Glutamatergic neuron (in vitro differentiated cells): ENCODE data around the gene RBP2. TPM values are rescaled to one million over a fixed set of nuclear protein-coding genes. Genes with fewer than 3 reads are reported as not detected.

Source experiments
- DNase-seq: peaks from one replicate; pipeline ENCODE4 v3.0.0; 2022
- H3K27ac Mint-ChIP-seq: one replicate; pipeline ENCODE4 v1.8.0; 2020; ENCODE audit warnings: mild to moderate bottlenecking, mixed read lengths, inconsistent platforms; ENCODE audit not compliant: unreplicated experiment
- H3K27me3 Mint-ChIP-seq: one replicate; pipeline ENCODE4 v1.8.0; 2020; ENCODE audit warnings: mild to moderate bottlenecking, moderate library complexity, mixed read lengths, inconsistent platforms; ENCODE audit not compliant: unreplicated experiment
- H3K36me3 Mint-ChIP-seq: one replicate; pipeline ENCODE4 v1.8.0; 2020; ENCODE audit warnings: mild to moderate bottlenecking, mixed read lengths, inconsistent platforms; ENCODE audit not compliant: unreplicated experiment
- H3K4me1 Mint-ChIP-seq: one replicate; pipeline ENCODE4 v1.8.0; 2020; ENCODE audit warnings: mild to moderate bottlenecking, low read depth, mixed read lengths, inconsistent platforms; ENCODE audit not compliant: unreplicated experiment
- H3K4me3 Mint-ChIP-seq: one replicate; pipeline ENCODE4 v1.8.0; 2020; ENCODE audit warnings: mild to moderate bottlenecking, mixed read lengths, inconsistent platforms; ENCODE audit not compliant: unreplicated experiment
- H3K9me3 Mint-ChIP-seq: one replicate; pipeline ENCODE4 v1.8.0; 2020; ENCODE audit warnings: mild to moderate bottlenecking, moderate library complexity, mixed read lengths, inconsistent platforms; ENCODE audit not compliant: unreplicated experiment
- total RNA-seq: library from RNA; stranded (reverse); fragmentation: NEBNext Ultra II Directional; extraction: Animal tissue kit (Norgen Biotek cat#: 25700); gene quantifications from one replicate; pipeline ENCODE4 v1.2.1, GENCODE V29; 2021; ENCODE audit not compliant: unreplicated experiment
- TF ChIP-seq, protein P1 (sequence below): fragments of 200-600 bp; sonication (generic); IDR thresholded peaks from one replicate; pipeline ENCODE4 v1.5.0; 2021; ENCODE audit not compliant: partially characterized antibody, unreplicated experiment

The RBP2 gene
- total RNA-seq, 1 donor from 2014 or later: not detected

DNA sequence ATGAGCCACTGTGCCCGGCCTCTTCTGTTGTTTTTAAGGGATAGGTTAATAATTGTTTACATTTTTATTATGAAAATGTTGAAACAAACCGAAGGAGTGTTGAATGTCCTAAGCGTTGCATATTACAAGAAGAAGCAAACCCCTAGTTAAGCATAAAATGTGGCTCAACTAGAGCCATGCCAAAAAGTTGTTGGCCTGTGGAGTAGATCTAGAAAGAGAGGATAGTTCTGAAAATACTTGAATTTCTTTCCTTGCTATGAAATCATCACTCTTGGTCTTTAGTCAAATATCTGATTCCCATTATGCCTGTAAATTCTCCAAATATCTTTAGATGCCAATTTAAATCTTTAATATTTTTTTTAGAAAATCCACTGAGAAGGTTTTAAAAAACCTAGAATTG, 12.8 kb downstream of the RBP2 start:
- DNase-seq: no peak
- TF ChIP-seq, protein P1, sequence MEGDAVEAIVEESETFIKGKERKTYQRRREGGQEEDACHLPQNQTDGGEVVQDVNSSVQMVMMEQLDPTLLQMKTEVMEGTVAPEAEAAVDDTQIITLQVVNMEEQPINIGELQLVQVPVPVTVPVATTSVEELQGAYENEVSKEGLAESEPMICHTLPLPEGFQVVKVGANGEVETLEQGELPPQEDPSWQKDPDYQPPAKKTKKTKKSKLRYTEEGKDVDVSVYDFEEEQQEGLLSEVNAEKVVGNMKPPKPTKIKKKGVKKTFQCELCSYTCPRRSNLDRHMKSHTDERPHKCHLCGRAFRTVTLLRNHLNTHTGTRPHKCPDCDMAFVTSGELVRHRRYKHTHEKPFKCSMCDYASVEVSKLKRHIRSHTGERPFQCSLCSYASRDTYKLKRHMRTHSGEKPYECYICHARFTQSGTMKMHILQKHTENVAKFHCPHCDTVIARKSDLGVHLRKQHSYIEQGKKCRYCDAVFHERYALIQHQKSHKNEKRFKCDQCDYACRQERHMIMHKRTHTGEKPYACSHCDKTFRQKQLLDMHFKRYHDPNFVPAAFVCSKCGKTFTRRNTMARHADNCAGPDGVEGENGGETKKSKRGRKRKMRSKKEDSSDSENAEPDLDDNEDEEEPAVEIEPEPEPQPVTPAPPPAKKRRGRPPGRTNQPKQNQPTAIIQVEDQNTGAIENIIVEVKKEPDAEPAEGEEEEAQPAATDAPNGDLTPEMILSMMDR: no peak
- Mint-ChIP-seq H3K36me3 (peaks cover 4% of the 10 kb centered on the region), H3K27ac (no peak overlapping the region), H3K9me3 (no peaks in the 10 kb centered on the region), H3K27me3 (peaks cover 5% of the 10 kb centered on the region), H3K4me1 (peaks cover 8% of the 10 kb centered on the region), H3K4me3 (no peak overlapping the region)

GRCh38 chr3:139460529-139460928, 15.8 kb downstream of the RBP2 start:
- no peak for DNase-seq
- Mint-ChIP-seq H3K4me3 (no peak overlapping the region), H3K9me3 (no peaks in the 10 kb centered on the region), H3K4me1 (peaks cover 8% of the 10 kb centered on the region), H3K27me3 (peaks cover 5% of the 10 kb centered on the region), H3K27ac (no peak overlapping the region), H3K36me3 (peaks cover 4% of the 10 kb centered on the region)
- TF ChIP-seq, protein P1: no peak

GRCh38 chr3:139460076-139460475, 16.2 kb downstream of the RBP2 start:
- TF ChIP-seq, protein P1: no peak
- no peaks in the 10 kb centered on the region for H3K9me3 Mint-ChIP-seq
- DNase-seq: no peak
- H3K4me1 Mint-ChIP-seq: peaks cover 8% of the 10 kb centered on the region
- H3K27me3 Mint-ChIP-seq: peaks cover 5% of the 10 kb centered on the region
- H3K36me3 Mint-ChIP-seq: peaks cover 4% of the 10 kb centered on the region
- H3K4me3 Mint-ChIP-seq: no peak overlapping the region
- peak overlapping the region; percentile 72 for H3K27ac Mint-ChIP-seq

- no peak overlapping the region for H3K4me3 Mint-ChIP-seq
- H3K4me1 Mint-ChIP-seq: peaks cover 8% of the 10 kb centered on the region
- peaks cover 4% of the 10 kb centered on the region for H3K36me3 Mint-ChIP-seq
- TF ChIP-seq, protein P1: no peak
- no peak overlapping the region for H3K27ac Mint-ChIP-seq
- no peak for DNase-seq
- H3K27me3 Mint-ChIP-seq: peaks cover 5% of the 10 kb centered on the region
- no peaks in the 10 kb centered on the region for H3K9me3 Mint-ChIP-seq
Measured at GRCh38 chr3:139458348-139458747, 18.0 kb downstream of the RBP2 start.

GRCh38 chr3:139457066-139457465, 19.2 kb downstream of the RBP2 start:
- Mint-ChIP-seq H3K27ac (no peak overlapping the region), H3K36me3 (no peaks in the 10 kb centered on the region), H3K27me3 (peaks cover 5% of the 10 kb centered on the region), H3K4me3 (no peak overlapping the region), H3K4me1 (peaks cover 8% of the 10 kb centered on the region), H3K9me3 (no peaks in the 10 kb centered on the region)
- DNase-seq: no peak
- TF ChIP-seq, protein P1: no peak
